Retinal pigment epithelial cell (primary cell): ENCODE data around the gene SFMBT2.

ENCODE experiments used
- DNase-seq: peaks from one replicate; pipeline ENCODE4 v3.0.0-alpha.2; 2010; ENCODE audit warnings: low read depth
- H3K4me3 ChIP-seq: 2 replicates; pipeline ENCODE4 v1.5.1; 2011; ENCODE audit warnings: mild to moderate bottlenecking, low read length, control low read depth, moderate library complexity
- CTCF ChIP-seq: conservative IDR thresholded peaks from 2 replicates; pipeline ENCODE4 v1.5.1; 2011; ENCODE audit warnings: low read depth, low read length, control low read depth, inconsistent platforms

Gene SFMBT2

GRCh38 chr10:7409045-7409731 lies 1.6 kb downstream of the SFMBT2 start:
- TF ChIP-seq CTCF = no peak
- H3K4me3 ChIP-seq = peak overlapping the region; percentile 56
- DNase-seq = no peak

DNA sequence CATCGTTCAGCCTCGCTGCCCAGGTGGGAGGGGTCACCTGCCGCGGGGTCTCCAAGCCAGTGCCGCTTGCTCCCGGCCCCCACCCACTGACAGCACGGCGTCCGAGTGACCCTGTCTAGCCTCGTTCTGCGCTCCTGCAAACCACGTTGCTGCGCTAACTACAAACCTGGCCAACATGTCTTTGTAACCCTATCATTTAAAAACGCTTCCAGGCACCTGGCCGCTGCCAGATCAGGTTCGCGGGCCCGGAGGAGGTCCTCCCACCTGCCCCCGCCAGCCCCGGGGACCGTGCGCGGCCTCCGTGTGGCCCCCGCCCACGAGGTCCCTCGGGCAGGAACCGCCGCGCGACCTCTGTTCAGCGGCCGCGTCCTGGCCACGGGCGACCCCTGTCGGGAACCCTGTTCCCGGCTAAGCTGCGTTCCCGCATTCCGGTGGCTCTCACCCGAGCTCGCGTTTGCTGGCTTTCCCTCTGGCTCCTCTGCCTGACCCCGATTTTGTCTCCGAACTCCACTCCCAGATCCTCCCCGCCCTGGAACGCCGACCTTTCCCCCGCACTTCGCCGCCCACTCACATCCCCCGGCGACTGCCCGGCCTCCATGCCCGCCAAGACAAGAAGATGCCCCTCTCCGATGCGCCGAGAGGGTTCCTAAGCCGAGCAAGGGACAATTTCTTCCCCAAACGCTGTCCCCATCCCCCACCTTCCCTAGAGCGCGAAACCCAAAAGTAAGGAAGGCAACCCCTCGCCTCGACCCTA lies 2.4 kb downstream of the SFMBT2 start:
- DNase-seq = no peak
- TF ChIP-seq CTCF = peak; percentile 57
- peak overlapping the region; percentile 56 for H3K4me3 ChIP-seq

- no peak for TF ChIP-seq CTCF
- peak overlapping the region; percentile 56 for H3K4me3 ChIP-seq
- DNase-seq = no peak
Measured at GRCh38 chr10:7407368-7408290, 3.2 kb downstream of the SFMBT2 start.

- TF ChIP-seq CTCF = no peak
- no peak for DNase-seq
- no peak overlapping the region for H3K4me3 ChIP-seq
Measured at GRCh38 chr10:7406712-7407333, 4.0 kb downstream of the SFMBT2 start.

DNA sequence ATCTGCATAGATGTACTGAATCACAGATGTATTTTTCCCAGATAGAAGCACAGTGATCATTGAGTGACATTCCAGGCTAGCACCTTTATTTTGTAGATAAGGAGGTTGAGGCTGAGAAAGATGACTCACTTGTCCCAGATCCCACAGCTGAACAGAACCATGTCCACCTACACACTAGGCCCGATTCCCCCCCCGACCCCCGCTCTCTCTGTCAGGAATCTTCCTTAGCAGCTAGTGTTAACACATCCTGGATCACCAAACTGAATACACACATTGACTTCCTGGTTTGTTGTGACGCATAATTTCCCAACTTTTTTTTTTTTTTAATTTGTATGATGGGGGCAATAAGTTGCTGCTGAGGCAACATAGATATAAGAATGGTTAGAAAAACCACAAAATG lies 5.2 kb downstream of the SFMBT2 start:
- H3K4me3 ChIP-seq = no peak overlapping the region
- no peak for TF ChIP-seq CTCF
- DNase-seq = no peak

- DNase-seq = no peak
- no peak for TF ChIP-seq CTCF
- no peak overlapping the region for H3K4me3 ChIP-seq
Measured at GRCh38 chr10:7403620-7404019, 7.2 kb downstream of the SFMBT2 start.
